HuH-7 (cell line): ENCODE data around the gene ADAM12.
"Not testable (repeated sequence)": the region's sequence is repeated elsewhere in the genome, so short reads cannot be mapped to it uniquely, and the experiment has no call there.

ENCODE experiments used
- DNase-seq: peaks from one replicate; pipeline ENCODE4 v3.0.0; 2011; ENCODE audit warnings: low spot score

The ADAM12 gene

GRCh38 chr10:126175641-126176262 is 212.5 kb downstream of the ADAM12 start:
- no peak for DNase-seq

- DNase-seq = not testable (repeated sequence)
Measured at GRCh38 chr10:126172755-126173154, 215.5 kb downstream of the ADAM12 start.

GRCh38 chr10:126171555-126171954 is 216.7 kb downstream of the ADAM12 start:
- DNase-seq = no peak

- no peak for DNase-seq
Measured at GRCh38 chr10:126170776-126171175, 217.5 kb downstream of the ADAM12 start.

- DNase-seq = no peak
Measured at GRCh38 chr10:126170371-126170770, 217.9 kb downstream of the ADAM12 start.

- no peak for DNase-seq
Measured at GRCh38 chr10:126169899-126170298, 218.4 kb downstream of the ADAM12 start.

- no peak for DNase-seq
Measured at GRCh38 chr10:126166797-126167196, 221.5 kb downstream of the ADAM12 start.

- DNase-seq = no peak
Measured at GRCh38 chr10:126165874-126166273, 222.4 kb downstream of the ADAM12 start.

- DNase-seq = no peak
Measured at GRCh38 chr10:126163506-126163905, 224.8 kb downstream of the ADAM12 start.

- no peak for DNase-seq
Measured at GRCh38 chr10:126161691-126162090, 226.6 kb downstream of the ADAM12 start.

- DNase-seq = no peak
Measured at GRCh38 chr10:126160971-126161630, 227.2 kb downstream of the ADAM12 start.

GRCh38 chr10:126160571-126160970 is 227.7 kb downstream of the ADAM12 start:
- no peak for DNase-seq

- DNase-seq = no peak
Measured at GRCh38 chr10:126158133-126158892, 230.0 kb downstream of the ADAM12 start.

GRCh38 chr10:126157189-126157588 is 231.1 kb downstream of the ADAM12 start:
- no peak for DNase-seq

- DNase-seq = no peak
Measured at GRCh38 chr10:126156503-126156902, 231.8 kb downstream of the ADAM12 start.

- no peak for DNase-seq
Measured at GRCh38 chr10:126156012-126156411, 232.3 kb downstream of the ADAM12 start.

- DNase-seq = no peak
Measured at GRCh38 chr10:126155528-126155927, 232.7 kb downstream of the ADAM12 start.

- no peak for DNase-seq
Measured at GRCh38 chr10:126153711-126154628, 234.3 kb downstream of the ADAM12 start.

- no peak for DNase-seq
Measured at GRCh38 chr10:126147866-126148587, 240.2 kb downstream of the ADAM12 start.

GRCh38 chr10:126146771-126147170 is 241.5 kb downstream of the ADAM12 start:
- no peak for DNase-seq

GRCh38 chr10:126143117-126143516 is 245.2 kb downstream of the ADAM12 start:
- DNase-seq = no peak
